Heart left ventricle (tissue), 16 donors: Measurements from ENCODE around the gene ZBTB42. TPM values are rescaled to one million over a fixed set of nuclear protein-coding genes. Genes with fewer than 3 reads are reported as not detected.

Experiments
- ATAC-seq, 4 donors: fragments of 200-7000 bp; cut with Tn5 transposase; one replicate each; pipeline ENCODE4 v1.9.1; 2020 to 2022; ENCODE audit warnings: moderate library complexity in 4 of 4, mild to moderate bottlenecking in 3 of 4, moderate number of reproducible peaks in 1 of 4
- DNase-seq, 5 donors: peaks; one replicate each; pipeline ENCODE4 v3.0.0-alpha.2; 2020
- H3K27ac ChIP-seq, 12 donors: fragments of 200-600 bp; sonication (generic) in 4 of 12; one replicate each; pipeline versions ENCODE4 v1.5.0 to v1.8.0; 2016 to 2022; ENCODE audit warnings: mild to moderate bottlenecking in 2 of 12
- H3K27me3 ChIP-seq, 9 donors: fragments of 200-600 bp; sonication (generic) in 2 of 9; one replicate each; pipeline versions ENCODE4 v1.5.1 to v1.8.0; 2016 to 2022; ENCODE audit warnings: mild to moderate bottlenecking in 3 of 9
- H3K36me3 ChIP-seq, 9 donors: fragments of 200-600 bp; sonication (generic) in 2 of 9; one replicate each; pipeline versions ENCODE4 v1.5.0 to v1.8.0; 2018 to 2022; ENCODE audit warnings: mild to moderate bottlenecking in 2 of 9
- H3K4me1 ChIP-seq, 12 donors: fragments of 200-600 bp; sonication (generic) in 4 of 12; one replicate each; pipeline versions ENCODE4 v1.5.0 to v1.8.0; 2016 to 2022; ENCODE audit warnings: mild to moderate bottlenecking in 3 of 12
- H3K4me3 ChIP-seq, 12 donors: fragments of 200-600 bp; sonication (generic) in 4 of 12; one replicate each; pipeline versions ENCODE4 v1.5.0 to v1.8.0; 2017 to 2022; ENCODE audit warnings: mild to moderate bottlenecking in 9 of 12, moderate library complexity in 4 of 12
- H3K9me3 ChIP-seq, 12 donors: fragments of 200-600 bp; sonication (generic) in 4 of 12; one replicate each; pipeline versions ENCODE4 v1.5.0 to v1.8.0; 2016 to 2022; ENCODE audit warnings: mild to moderate bottlenecking in 1 of 12
- CTCF ChIP-seq, 12 donors: fragments of 200-600 bp; sonication (generic) in 4 of 12; IDR thresholded peaks; one replicate each; pipeline versions ENCODE4 v1.5.0 to v1.8.0; 2018 to 2022; ENCODE audit warnings: antibody characterized with exemption in 12 of 12, mild to moderate bottlenecking in 5 of 12
- POLR2A ChIP-seq, 2 donors: fragments of 450-650 bp; IDR thresholded peaks; one replicate each; pipeline ENCODE4 v1.6.1; 2017; ENCODE audit warnings: antibody characterized with exemption in 2 of 2, mild to moderate bottlenecking in 2 of 2, moderate library complexity in 2 of 2
- WGBS, 4 donors: extraction: QIAGEN DNeasy Blood & Tissue Kit in 2 of 4; methylation state at CpG; one replicate each; pipeline versions ENCODE4 v1.1.5 to v1.1.7; 2013 to 2018; 5-methylcytosine and 5-hydroxymethylcytosine counted together
- intact Hi-C, 10 donors: fragments of 100-400 bp; cut with DNase I; formaldehyde crosslinking; loops; one replicate each; pipeline versions ENCODE4 v1.11.1 to v1.14.2; 2022
- polyA plus RNA-seq, 2 donors: library from polyadenylated mRNA; stranded (reverse); fragments of 200-250 nt; gene quantifications; one replicate each; pipeline ENCODE4 v1.2.3, GENCODE V29; 2013
- total RNA-seq, 9 donors: library from RNA; depleted of rRNA in 2 of 9; stranded (reverse); fragments of >200 nt in 2 of 9; fragmentation: NEBNext Ultra II Directional in 3 of 9; extraction: Animal tissue kit (Norgen Biotek cat#: 25700) in 3 of 9; gene quantifications; one replicate each; pipeline versions ENCODE4 v1.1.0 to v1.2.4, GENCODE V29; 2016 to 2023
- donor health status: ischemic (EF 13 %, LVEDD 7.1; RV severe dilation, severe dysfunction).
- donor health status: healthy with polysubstance abuse.
- donor health status: DM: no; HTN: yes; CAD: no.
- donor health status: DM: no; HTN: no; CAD: no.
- donor health status: ischemic (EF 25% LVEDD 6.9; RV normal size, moderate dysfunction).
- donor health status: ischemic (EF 25% LVEDD 5.7; RV mildly dilated, moderate dysfunction).
- donor health status: healthy.
- donor health status: DM: yes; HTN: yes; CAD: no.
- donor health status: ischemic (EF 35%, LVEDD 5.7; RV mildly dilated, moderate dysfunction).
- donor health status: nonischemic (EF 11% LVEDD 7.7; RV severe dilation, severe dysfunction).
- donor health status: DM: yes; HTN: yes; CAD: no.
- donor health status: PGD.
- donor health status: ischemic (EF 29% LVEDD 5.4; RV normal size, mild dysfunction).
- donor health status: nonischemic (EF 23%, LVEDD 6.1; RV moderate dilation, normal function).

The ZBTB42 gene
- total and polyA plus RNA-seq, 11 donors, result 4.2 to 12.9 (median 7.4) TPM

GRCh38 chr14:104771918-104772706, 28.8 kb upstream of the ZBTB42 start:
- intact Hi-C loops, result loop anchor here in 2 of 10 donors (2.0 kb wide), 1 partner anchor 53 kb away; no protein-coding TSS in a partner anchor
- Histone ChIP-seq H3K4me3 (no peak overlapping the region), H3K27me3 (no peaks in the 10 kb centered on the region), H3K36me3 (peaks cover 0 to 70% (median 55%) of the 10 kb centered on the region in 9 donors), H3K27ac (no peak overlapping the region), H3K9me3 (peaks cover 0 to 6% (median 0%) of the 10 kb centered on the region in 12 donors), H3K4me1 (peaks cover 0 to 12% (median 9%) of the 10 kb centered on the region in 12 donors)
- TF ChIP-seq POLR2A (IDR thresholded peaks at IDR 0.05) (no peak), CTCF (IDR thresholded peaks at IDR 0.05) (no peak)
- WGBS, 4 donors, result 90 to 92% (median 90%) methylated on average over 30 to 34 of the region's 34 CpGs
- peak in 1 of 5 donors; percentile 19 for DNase-seq
- no peak for ATAC-seq

DNA sequence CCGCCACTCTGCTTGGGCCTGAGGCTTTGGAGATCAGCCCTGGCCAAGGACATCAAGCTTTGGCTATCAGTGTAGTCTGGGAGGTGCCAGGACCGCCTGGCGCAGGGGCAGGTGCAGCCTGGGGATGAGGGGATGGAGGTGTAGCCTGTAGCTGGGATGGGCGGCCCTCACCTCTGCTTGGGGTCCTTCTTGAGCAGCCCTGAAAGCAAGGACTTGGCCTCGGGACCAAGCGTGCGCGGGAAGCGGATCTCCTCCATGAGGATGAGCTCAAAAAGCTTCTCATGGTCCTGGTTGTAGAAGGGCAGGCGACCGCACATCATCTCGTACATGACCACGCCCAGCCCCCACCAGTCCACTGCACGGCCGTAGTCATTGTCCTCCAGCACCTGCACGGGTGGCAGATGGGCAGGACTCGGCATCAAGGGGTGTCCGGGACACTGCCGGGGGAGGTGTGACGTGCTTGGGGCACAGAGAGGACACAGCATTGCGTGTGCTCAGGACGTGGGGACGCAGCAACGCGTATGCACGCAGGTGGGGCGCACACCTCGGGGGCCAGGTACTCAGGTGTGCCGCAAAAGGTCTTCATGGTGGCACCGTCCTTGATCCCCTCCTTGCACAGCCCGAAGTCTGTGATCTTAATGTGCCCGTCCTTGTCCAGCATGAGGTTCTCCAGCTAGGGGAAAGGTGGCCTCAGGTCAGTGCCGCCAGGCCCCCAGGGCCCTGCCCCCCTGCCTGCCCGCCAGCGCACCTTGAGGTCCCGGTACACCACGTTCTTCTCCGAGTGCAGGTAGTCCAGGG, 28.0 kb upstream of the ZBTB42 start:
- ATAC-seq, result no peak
- intact Hi-C loops, result loop anchor here in 1 of 10 donors (2.0 kb wide), 1 partner anchor 52 kb away; no protein-coding TSS in a partner anchor
- 95 to 97% (median 96%) methylated on average over 17 to 38 of the region's 38 CpGs for WGBS, 4 donors
- H3K4me1 ChIP-seq, result peaks cover 0 to 12% (median 9%) of the 10 kb centered on the region in 12 donors
- H3K9me3 ChIP-seq, result peaks cover 0 to 6% (median 0%) of the 10 kb centered on the region in 12 donors
- H3K36me3 ChIP-seq, result peaks cover 0 to 73% (median 55%) of the 10 kb centered on the region in 9 donors
- no peak for TF ChIP-seq CTCF (IDR thresholded peaks at IDR 0.05)
- TF ChIP-seq POLR2A (IDR thresholded peaks at IDR 0.05), result no peak
- DNase-seq, result no peak
- H3K4me3 ChIP-seq, result no peak overlapping the region
- H3K27me3 ChIP-seq, result no peaks in the 10 kb centered on the region
- no peak overlapping the region for H3K27ac ChIP-seq

DNA sequence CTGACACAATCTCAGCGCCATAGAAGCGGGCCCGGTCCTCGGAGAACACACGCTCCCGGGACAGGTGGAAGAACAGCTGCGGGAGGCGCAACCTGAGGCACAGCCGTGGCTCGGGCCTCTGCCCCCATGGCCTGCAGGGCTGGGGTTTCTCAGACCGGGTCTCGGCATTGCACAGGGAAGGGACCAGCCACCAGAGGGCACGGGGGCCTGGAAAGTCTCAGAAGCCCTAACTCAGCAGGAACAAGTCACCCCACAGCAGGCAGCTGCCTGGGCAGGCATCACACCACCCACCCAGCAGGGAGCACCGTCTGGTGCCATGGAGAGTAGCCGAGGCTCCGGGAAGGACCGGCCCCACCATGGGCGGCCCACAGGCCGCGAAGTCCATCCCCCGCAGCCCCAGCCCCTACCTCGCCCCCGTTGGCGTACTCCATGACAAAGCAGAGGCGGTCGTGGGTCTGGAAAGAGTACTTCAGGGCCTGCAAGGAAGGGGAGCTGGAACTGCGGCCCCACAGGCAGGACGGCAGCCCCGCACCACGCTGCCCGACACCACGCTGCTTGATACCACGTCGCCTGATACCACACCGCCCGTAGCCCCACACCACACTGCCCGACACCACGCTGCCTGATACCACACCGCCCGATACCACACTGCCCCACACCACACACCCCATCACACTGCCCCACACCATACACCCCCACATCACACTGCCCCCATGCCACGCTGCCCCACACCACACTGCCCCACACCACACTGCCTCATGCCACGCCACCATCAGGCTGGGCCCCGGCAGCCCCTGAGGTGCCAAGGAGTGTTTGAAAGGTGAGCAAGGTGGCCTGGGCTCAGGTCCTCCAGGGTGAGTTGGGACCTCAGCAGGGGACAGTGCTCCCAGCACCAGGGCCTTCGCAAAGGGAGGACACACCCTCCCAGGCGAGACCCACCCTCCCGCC, 27.1 kb upstream of the ZBTB42 start:
- no peak for ATAC-seq
- peaks cover 0 to 74% (median 55%) of the 10 kb centered on the region in 9 donors for H3K36me3 ChIP-seq
- no peaks in the 10 kb centered on the region for H3K27me3 ChIP-seq
- 85 to 89% (median 88%) methylated on average over 39 to 46 of the region's 46 CpGs for WGBS, 4 donors
- DNase-seq, result no peak
- no peak overlapping the region for H3K4me3 ChIP-seq
- intact Hi-C loops, result loop anchor here in 1 of 10 donors (2.0 kb wide), 1 partner anchor 51 kb away; no protein-coding TSS in a partner anchor
- H3K27ac ChIP-seq, result no peak overlapping the region
- H3K4me1 ChIP-seq, result peaks cover 0 to 5% (median 3%) of the 10 kb centered on the region in 12 donors
- peaks cover 0 to 6% (median 0%) of the 10 kb centered on the region in 12 donors for H3K9me3 ChIP-seq
- no peak for TF ChIP-seq POLR2A (IDR thresholded peaks at IDR 0.05)
- no peak for TF ChIP-seq CTCF (IDR thresholded peaks at IDR 0.05)
